Measurements from ENCODE around the gene RGS7.
"Not testable (repeated sequence)": the region's sequence is repeated elsewhere in the genome, so short reads cannot be mapped to it uniquely, and the experiment has no call there.

RGS7 gene

DNA sequence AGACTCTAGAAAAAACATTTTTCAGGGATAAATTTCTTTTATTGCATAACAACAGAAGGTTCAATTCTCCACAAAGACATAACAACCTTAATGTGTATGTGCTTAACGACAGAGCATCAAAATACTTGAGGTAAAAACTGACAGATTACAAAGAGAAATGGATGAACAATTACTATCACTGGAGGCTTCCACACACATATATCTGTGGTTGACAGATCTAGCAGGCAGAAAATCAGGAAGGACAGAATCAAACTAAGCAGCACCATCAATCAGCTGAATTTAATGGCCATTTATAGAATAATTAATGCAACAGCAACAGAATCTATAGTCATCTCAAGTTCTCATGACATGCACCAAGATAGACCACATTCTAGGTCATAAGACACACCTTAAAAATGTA is 439.0 kb downstream of the RGS7 start:
- DNase-seq (ENCODE audit: low read depth in 2 of 2) = no peak

DNA sequence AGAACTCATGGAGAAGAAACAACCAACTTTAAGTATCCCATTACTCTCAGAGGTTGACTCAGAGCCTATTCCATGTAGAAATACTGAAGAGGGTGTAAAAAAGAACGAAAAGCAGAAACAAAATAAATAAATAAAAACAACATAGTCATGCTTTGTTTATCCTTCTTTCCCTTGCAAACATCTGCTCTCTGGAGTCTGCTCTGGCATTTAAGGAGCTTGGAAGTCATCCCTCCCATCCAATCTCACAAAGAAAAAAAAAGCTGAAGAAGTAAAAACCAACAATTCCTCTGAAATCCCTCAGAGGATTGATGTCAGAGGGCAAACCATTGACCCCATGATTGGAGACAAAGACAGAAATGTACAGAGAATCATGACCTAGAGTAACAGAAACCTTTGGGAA is 442.5 kb downstream of the RGS7 start:
- no peak for DNase-seq (ENCODE audit: low read depth in 2 of 2)

DNA sequence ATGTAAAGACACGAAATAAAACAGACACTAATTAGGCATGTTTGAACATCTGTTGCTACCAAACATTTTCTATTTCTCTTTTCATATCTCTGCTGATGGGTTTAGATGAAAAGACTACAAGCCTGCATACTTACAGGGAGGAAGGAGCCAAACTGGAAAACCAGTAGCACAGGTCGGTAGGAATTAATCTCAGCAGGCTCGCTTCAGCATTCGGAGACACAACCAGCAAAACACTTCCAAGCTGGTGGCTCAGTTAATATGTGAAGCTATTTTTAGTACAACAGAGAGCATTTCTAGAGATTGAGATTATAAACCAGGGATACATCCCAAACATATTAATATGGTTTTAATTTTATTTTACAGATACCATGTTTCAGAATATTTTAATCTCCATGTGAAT is 444.2 kb downstream of the RGS7 start:
- DNase-seq (ENCODE audit: low read depth in 2 of 2) = no peak

DNA sequence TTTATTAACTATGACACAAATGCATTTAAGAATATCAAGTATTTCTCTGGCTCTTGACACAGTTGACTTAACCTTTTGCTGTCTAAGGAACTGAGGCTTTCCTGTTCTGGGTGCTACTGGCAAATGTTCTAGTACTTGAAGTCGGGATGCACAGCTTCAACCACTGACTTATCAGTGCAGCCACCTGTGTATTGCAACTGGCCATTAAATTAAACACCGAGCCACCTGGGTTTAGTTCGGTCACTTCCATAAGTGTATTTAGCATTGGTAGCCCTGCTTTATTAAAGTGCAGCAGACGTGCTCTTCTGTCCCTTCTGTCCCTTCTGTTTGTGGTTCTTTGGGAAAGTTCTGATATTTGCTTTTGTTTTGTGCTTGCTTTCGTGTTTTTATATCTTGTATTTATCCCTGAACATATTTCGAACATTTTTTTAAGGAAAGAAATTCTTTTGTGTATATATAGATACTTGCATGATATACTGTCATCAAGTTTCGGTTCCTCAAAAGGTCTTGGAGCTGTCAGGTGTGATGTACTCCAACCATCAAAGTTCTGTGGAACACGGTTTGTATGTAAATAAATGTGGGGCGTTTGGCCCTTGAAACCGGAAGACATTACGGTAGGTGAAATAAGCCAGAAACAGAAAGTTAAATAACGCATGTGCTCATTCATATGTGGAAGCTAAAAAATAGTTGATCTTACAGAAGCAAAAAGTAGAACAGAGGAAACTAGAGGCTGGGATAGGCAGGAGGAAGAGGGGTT is 447.1 kb downstream of the RGS7 start:
- no peak for DNase-seq (ENCODE audit: low read depth in 2 of 2)

DNA sequence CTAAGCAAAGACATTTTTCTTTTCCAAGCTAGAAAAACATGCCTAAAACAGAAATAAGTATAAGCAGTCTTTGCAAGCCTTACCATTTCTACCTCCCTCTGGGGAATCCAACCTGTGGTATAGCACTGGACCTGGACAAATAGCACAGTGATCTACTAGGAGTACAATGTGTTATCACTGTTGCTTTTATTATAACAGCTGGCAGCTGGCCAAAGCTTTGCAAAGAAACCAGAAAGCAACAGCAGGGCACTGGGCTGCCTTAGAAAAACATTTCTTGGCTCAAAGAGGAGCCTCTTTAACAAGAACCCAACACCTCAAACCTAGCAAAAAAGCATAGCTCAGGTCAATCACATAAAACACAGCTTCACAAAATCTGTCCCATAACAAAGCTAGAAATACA is 450.5 kb downstream of the RGS7 start:
- DNase-seq (ENCODE audit: low read depth in 2 of 2) = no peak

DNA sequence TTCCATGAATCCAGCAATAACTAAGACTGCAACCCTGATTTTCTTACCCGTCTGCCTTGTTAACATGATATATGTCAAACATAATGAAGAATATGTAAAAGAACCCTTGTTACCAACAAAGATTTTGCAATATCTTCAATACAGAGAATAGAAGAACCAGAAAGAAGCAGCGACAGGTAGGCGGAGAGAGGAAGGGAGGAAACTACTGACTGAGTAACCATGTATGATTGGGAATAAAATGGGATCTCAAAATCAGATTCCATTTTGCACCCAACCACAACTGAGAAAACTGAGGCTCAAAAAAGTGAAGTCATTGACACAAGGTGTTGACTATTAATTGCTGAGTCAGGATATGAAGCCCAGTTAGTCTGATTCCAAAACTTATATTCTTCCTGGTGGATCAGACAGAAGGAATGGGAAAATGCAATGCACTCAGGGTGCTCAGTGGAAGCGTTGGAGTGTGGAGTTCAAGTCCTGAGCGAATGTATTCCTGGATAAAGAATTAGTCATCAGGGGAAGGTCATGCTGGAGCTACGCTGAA is 451.7 kb downstream of the RGS7 start:
- DNase-seq (ENCODE audit: low read depth in 2 of 2) = no peak

DNA sequence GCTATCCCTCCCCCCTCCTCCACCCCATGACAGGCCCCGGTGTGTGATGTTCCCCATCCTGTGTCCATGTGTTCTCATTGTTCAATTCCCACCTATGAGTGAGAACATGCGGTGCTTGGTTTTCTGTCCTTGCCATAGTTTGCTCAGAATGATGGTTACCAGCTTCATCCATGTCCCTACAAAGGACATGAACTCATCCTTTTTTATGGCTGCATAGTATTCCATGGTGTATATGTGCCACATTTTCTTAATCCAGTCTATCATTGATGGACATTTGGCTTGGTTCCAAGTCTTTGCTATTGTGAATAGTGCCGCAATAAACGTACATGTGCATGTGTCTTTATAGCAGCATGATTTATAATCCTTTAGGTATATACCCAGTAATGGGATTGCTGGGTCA is 461.6 kb downstream of the RGS7 start:
- DNase-seq (ENCODE audit: low read depth in 2 of 2) = not testable (repeated sequence)

DNA sequence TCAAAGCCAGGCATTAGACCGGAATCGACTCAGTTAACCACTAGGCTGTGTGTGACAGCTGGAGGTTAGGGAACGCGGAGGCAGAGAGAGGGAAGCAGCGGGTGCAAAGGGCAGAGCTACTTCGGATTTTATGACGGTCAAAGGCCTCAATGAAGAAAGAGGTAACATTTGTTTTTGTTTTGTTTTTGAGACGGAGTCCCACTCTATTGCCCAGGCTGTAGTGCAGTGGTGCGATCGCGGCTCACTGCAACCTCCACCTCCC is 468.3 kb downstream of the RGS7 start:
- no peak for DNase-seq (ENCODE audit: low read depth in 2 of 2)

DNA sequence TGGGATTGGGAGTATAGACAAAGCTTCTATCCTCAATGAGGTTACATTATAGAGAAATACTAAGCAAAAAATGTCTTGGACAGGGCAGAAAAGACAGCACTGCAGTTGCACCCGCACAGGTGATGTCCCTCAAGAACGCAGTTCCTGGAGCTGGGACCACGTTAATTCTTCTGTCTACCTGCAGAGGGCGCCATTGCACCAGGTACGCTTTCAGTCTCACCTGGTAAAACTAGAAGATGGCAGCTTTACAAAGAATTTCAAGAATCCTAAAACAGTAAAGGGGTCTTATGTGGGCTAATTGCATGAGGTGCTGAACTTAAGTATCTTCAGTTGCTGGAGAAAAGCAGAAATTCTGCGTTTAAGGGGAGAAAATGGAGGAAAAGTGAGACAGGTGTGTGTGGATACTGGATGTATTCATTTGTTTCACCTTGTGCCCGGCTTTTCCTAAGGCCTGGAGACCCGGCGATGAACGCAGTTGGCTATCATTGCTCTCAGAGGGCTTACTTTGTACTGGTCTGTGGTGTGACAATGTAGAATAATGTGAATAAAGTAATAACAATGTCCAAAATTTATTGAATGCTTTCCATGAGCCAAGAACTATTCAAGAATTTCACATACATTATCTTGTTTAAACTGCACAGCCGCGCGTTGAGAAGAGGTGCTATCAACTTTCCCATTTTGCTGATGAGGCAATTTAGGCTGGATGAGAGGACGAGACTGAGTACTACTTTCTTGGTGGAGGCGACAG is 468.8 kb downstream of the RGS7 start:
- DNase-seq (ENCODE audit: low read depth in 2 of 2) = no peak

DNA sequence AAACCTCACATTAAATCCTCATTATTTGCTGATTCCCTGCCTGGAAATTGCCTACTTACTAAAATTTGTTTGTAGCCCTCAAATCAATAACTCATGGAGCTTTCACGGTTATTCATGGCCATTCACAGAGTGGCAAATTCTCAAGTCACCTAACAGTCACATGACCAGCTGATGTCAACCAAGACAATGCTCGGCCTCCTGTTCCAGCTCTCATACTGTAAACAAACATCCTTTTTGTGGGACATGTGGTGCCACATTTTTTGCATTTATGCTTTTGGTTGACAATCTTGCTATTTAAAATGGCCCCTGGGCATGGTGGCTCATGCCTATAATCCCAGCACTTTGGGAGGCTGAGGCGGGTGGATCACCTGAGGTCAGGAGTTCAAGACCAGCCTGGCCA is 473.5 kb downstream of the RGS7 start:
- no peak for DNase-seq (ENCODE audit: low read depth in 2 of 2)

DNA sequence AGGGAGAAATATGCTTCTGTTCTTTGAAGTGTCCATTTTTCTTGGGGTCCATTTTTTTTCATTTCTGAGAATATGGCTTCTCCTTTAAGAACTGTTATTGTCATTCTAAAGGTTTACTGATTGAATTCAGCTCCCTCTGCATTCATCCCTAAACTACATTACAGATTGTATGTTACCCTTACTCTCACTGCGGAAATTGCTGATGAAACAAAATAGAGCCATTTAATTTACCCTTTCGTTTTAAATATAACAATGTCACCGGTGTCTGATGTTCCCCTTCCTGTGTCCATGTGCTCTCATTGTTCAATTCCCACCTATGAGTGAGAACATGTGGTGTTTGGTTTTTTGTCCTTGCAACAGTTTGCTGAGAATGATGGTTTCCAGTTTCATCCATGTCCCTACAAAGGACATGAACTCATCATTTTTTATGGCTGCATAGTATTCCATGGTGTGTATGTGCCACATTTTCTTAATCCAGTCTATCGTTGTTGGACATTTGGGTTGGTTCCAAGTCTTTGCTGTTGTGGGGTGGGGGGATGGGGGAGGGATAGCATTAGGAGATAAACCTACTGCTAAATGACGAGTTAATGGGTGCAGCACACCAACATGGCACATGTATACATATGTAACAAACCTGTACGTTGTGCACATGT is 474.2 kb downstream of the RGS7 start:
- not testable (repeated sequence) for DNase-seq (ENCODE audit: low read depth in 2 of 2)

DNA sequence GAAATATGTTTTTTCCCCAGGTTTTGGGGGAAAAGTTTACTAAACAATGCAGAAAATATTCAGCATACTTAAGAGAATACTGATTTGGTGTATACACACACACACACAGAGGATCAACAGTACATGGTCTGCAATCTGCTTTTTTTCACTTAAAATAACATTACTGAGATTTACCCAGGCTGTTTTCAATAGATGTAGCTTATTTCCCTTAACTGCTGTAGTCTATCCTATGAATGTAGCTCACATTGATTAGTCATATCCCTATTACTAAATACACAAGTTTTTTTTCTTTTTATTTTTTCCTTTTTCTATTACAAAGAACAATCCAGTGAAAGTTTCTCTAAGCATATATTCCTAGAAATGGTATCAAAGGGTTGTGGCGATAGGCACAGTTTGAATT is 478.4 kb downstream of the RGS7 start:
- DNase-seq (ENCODE audit: low read depth in 2 of 2) = no peak

DNA sequence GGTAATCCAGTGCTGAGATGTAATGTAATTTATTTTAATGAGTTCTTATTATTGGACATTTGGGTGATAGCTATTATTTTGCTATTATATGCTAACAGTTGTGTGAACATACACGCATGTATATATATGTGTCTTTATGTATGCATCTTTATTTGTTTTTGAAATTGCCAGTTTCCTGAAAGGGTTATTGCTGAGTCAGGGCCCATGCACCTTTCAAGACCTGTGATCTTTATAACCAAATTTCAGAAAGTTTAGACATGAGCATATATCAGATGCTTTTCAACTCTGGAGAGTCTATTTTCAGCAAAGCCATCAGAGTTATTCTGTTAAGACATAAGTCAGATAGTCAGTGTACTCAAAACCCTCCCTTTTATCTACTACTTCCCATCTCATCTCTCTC is 479.4 kb downstream of the RGS7 start:
- no peak for DNase-seq (ENCODE audit: low read depth in 2 of 2)

DNA sequence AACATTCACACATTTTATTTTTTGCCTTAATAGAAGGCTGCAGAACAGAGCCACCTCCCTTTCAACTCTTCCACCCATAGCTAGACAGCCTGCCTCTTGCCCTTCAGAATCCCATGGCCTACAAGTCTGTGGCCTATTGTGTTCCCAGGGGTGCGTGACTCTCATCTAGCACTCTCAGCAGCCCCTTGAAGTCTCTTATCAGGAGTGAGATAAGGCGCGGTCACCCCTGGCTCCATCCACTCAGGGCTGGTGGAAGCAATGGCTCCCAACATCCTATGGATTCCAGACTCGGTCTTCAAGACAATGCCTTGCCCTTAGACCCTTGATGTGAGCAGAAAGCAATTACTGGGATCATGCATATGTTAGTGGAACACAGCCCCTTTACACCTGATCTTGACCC is 480.9 kb downstream of the RGS7 start:
- no peak for DNase-seq (ENCODE audit: low read depth in 2 of 2)

DNA sequence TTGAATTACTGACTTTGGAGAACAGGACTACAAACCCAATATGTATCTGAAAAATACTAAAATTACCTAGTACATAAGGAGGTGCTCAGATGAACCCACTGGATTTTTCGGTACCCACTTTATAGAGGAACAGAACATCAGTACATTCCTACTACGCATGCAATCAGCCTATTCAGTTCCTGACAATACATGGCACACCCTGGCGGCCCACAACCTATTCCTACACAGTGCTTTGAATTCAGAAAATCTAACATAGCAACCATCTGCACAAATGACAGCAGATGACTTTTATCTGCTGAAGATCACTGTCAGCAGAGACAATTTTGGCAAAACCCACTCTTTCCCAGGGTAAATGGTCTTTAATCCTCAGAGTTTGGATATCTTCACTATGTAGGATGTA is 487.9 kb downstream of the RGS7 start:
- DNase-seq (ENCODE audit: low read depth in 2 of 2) = no peak

DNA sequence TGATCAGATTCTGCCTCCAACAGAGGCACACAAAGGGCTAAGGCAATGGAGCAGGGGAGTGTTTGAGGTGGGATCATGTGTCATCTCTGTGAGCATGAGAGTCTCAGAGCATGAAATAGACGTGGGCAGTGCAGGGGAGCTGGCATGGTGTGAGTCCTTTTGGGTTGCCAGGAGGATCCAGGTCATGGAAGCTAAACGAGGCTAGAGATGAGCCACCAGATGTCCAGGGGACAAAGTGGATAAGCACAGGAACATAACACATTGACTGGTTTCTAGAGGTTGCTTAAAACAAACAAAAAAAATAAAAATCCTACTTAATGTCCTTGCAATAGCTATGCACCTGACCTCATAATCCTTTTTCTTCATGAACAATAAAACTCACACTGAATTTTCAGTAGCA is 490.3 kb downstream of the RGS7 start:
- no peak for DNase-seq (ENCODE audit: low read depth in 2 of 2)

DNA sequence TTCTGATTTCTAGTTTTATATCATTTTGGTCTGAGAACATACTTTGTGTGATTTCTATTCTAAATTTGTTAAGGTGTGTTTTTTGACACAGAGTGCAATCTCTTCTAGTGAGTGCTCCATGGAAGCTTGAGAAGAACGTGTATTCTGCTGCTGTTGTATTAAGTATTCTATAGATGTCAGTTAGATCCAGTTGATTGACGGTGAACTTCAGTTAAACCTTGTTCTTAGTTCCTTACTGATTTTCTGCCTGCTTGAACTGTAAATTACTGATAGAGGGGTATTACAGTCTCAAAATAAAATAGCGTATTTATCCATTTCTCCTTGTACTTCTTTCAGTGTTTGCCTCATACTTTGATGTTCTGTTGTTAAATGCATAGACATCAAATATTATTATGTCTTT is 497.0 kb downstream of the RGS7 start:
- DNase-seq (ENCODE audit: low read depth in 2 of 2) = no peak

DNA sequence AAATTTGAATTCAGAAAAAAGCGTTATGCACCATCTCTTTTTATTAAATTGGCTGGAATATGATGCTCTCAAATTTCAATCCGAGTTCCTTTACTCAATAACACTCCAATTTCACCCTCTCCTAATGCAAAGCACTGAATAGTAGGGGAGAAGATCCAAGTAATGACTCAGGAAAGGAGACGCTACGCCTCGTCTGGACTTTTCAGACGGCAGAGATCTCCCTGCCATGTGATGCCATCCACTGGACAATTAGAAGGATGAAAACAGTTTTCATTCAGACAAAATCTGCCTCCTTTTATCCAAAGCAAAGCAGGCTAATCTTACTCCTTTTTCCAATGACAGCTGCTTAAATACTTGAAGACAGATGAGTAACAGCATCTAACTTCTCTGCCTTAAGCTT is 502.6 kb downstream of the RGS7 start:
- no peak for DNase-seq (ENCODE audit: low read depth in 2 of 2)

DNA sequence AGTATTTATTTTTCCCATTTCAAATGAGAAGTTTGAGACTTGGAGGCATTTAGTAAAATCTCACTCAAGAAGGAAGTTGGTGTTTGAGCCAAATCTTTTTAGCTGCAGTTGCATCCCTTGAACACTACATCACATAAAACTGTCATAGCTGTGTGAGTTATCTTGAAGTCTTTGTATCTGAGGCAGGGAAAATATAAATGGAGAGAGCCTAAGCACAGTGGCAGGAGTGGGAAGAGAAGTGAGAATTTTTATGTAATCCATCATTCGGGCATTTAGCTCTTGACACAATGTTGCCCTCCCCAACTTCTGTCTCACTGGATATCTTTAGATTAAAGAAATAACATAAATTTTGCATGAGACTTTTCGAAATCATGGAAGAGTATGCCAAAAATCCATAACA is 509.7 kb downstream of the RGS7 start:
- no peak for DNase-seq (ENCODE audit: low read depth in 2 of 2)

DNA sequence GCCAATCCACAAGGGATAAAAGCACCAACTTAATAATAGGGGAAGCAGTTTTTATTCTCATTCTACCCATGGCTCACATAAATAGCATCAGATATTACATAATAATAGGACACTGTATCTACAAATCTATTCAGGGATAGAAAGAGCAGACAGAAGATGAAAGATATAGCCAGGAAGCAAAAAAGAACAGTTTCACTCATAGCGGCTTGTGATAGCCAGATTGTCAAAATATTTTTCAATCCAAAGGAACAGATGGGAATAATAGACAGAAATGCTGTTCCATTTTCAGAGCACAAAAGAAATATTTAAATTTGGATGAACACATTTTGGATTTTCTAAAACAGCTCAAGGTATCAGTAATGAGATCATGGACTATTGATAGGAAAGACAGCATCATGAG is 512.5 kb downstream of the RGS7 start:
- DNase-seq (ENCODE audit: low read depth in 2 of 2) = no peak

DNA sequence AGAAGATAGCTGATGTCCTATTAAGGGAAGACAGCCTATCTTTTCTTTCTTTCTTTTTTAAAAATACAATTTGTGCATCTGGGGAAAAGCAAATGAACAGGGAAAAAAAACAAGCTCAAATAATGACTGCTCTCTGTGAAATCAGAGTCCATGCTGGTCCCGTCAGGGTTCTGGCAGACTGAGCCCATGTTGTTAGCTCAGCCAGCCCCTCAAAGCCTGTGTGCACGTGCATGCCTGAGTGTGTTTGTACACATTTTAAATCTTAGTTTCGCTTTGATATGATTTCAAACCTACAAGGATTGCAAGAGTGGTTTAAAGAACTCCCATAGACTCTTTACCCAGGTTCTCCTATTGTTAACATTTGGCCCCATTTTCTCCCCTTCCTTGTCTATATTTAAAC is 513.2 kb downstream of the RGS7 start:
- DNase-seq (ENCODE audit: low read depth in 2 of 2) = no peak

DNA sequence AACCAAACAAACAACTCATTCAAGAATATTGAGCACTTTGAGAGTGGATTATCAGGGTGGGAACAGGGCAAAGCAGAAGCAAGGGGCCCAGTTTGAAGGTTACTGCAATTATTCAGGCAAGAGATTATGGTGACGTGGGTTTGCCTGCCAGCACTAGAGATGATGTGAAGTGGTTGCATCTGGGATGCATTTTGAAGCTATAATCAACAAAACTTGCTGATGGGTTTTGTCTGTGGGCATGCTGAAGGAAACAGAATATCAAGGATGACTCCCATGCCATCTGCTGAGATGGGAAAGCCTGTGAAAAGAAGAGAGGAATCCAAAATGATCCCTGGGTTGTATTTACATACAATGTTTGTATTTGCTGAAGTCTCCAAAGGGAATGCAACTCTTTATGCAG is 520.7 kb downstream of the RGS7 start:
- DNase-seq (ENCODE audit: low read depth in 2 of 2) = no peak

DNA sequence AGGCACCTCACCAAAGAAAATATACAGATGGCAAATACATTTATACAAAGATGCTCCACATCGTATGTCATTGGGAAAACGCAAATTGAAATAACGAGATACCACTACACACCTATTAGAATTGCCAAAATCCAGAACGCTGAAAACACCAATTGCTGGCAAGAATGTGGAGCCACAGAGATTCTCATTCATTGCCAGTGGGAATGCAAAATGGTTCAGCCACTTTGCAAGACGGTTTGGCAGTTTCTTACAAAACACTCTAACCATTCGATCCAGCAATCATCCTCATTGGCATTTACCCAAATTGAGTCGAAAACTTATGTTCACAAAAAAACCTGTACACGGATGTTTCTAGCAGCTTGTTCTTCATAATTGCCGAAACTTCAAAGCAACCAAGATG is 521.7 kb downstream of the RGS7 start:
- no peak for DNase-seq (ENCODE audit: low read depth in 2 of 2)
